ENCODE data around the gene SGMS1. TPM values are rescaled to one million over a fixed set of nuclear protein-coding genes. Genes with fewer than 3 reads are reported as not detected.

The SGMS1 gene
- polyA plus RNA-seq, 1 donor (not counting 4 experiments of a cell fraction or from before 2014, with no cell fraction given): 18.3 TPM

DNA sequence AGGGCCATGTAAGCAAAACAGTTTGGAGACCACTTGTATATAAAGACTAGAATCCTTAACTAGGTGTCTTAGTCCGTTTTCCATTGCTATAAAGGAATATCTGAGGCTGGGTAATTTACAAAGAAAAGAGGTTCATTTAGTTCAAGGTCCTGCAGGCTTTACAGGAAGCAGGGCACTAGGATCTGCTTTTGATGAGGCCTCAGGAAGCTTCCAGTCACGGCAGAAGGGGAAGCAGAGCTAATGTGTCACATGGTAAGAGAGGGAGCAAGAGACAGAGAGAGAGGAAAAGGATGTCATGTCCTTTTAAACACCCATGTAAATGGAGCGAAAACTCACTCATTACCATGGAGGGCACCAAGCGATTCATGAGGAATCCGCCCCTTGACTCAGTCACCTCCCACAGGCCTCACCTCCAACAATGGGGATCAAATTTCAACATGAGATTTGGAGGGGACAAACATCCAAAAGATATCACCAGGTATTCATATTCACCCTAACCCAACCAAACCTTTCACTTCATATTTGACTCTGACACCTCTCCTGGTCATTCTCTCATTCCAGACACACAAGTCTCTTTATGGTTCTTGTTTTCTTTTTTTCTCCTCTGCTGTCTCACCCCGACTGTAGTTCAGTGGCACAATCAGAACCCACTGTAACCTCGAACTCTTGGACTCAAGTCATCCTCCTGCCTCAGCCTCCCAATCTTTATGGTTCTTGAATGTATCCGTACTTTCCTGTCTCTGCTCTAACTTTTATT lies 342.4 kb downstream of the SGMS1 start:
- Histone ChIP-seq H3K4me2 (ENCODE audit: control insufficient read depth, extremely low read depth, insufficient read depth, low read depth, low read length) (no peak overlapping the region), H3K4me3 (ENCODE audit: control insufficient read depth in 2 of 3, extremely low read depth in 1 of 3, insufficient read depth in 2 of 3, low read depth in 1 of 3, low read length in 3 of 3) (no peak overlapping the region), H3K36me3 (ENCODE audit: control insufficient read depth in 2 of 2, extremely low read depth in 1 of 2, insufficient read depth in 2 of 2, low read length in 2 of 2) (no peaks in the 10 kb centered on the region), H3K9me3 (ENCODE audit: control insufficient read depth, low read depth, low read length) (no peaks in the 10 kb centered on the region), H3K9ac (ENCODE audit: control insufficient read depth, extremely low read depth, insufficient read depth, low read length) (no peak overlapping the region), H4K20me1 (ENCODE audit: control insufficient read depth, extremely low read depth, insufficient read depth, low read length) (no peaks in the 10 kb centered on the region), H3K27me3 (ENCODE audit: control insufficient read depth, extremely low read depth, insufficient read depth, low read length) (peaks cover 9% of the 10 kb centered on the region), H3K27ac (ENCODE audit: control insufficient read depth, insufficient read depth, low read length) (no peak overlapping the region), H3K79me2 (ENCODE audit: control insufficient read depth, insufficient read depth, low read length) (no peaks in the 10 kb centered on the region), H3K4me1 (ENCODE audit: control insufficient read depth, extremely low read depth, insufficient read depth, low read length) (no peaks in the 10 kb centered on the region), H2AFZ (ENCODE audit: control insufficient read depth, low read length) (no peak overlapping the region), H3K9me1 (ENCODE audit: control insufficient read depth, extremely low read depth, insufficient read depth, low read length) (no peaks in the 10 kb centered on the region)
- dilution Hi-C loops (cut with MboI; ENCODE audit: extremely low pct_ligation_motif_present, low sequenced_read_pairs): no loop called here
- no peak for TF ChIP-seq CTCF (optimal IDR thresholded peaks at IDR 0.05 in 1 of 3, IDR thresholded peaks at IDR 0.05 in 1 of 3, conservative IDR thresholded peaks at IDR 0.05 in 1 of 3; ENCODE audit: extremely low read depth in 1 of 3, insufficient read depth in 2 of 3, low read length in 3 of 3)
- no peak for TF ChIP-seq EZH2 (IDR thresholded peaks at IDR 0.05; ENCODE audit: low read length)
- DNase-seq (ENCODE audit: low read depth, low spot score) (no peak), FAIRE-seq (no peak)

- no peak for FAIRE-seq
- dilution Hi-C loops (cut with MboI; ENCODE audit: extremely low pct_ligation_motif_present, low sequenced_read_pairs): no loop called here
These were observed 343.5 kb downstream of the SGMS1 start for GRCh38 chr10:50280049-50280841.

More at GRCh38 chr10:50280049-50280841, 343.5 kb downstream of the SGMS1 start:
- no peaks in the 10 kb centered on the region for H4K20me1 ChIP-seq (ENCODE audit: control insufficient read depth, extremely low read depth, insufficient read depth, low read length)
- no peak overlapping the region for H3K4me2 ChIP-seq (ENCODE audit: control insufficient read depth, extremely low read depth, insufficient read depth, low read depth, low read length)
- H3K4me1 ChIP-seq (ENCODE audit: control insufficient read depth, extremely low read depth, insufficient read depth, low read length): no peaks in the 10 kb centered on the region
- no peaks in the 10 kb centered on the region for H3K9me3 ChIP-seq (ENCODE audit: control insufficient read depth, low read depth, low read length)
- TF ChIP-seq CTCF (optimal IDR thresholded peaks at IDR 0.05 in 1 of 3, IDR thresholded peaks at IDR 0.05 in 1 of 3, conservative IDR thresholded peaks at IDR 0.05 in 1 of 3; ENCODE audit: extremely low read depth in 1 of 3, insufficient read depth in 2 of 3, low read length in 3 of 3) (no peak), EZH2 (IDR thresholded peaks at IDR 0.05; ENCODE audit: low read length) (no peak)
- no peak overlapping the region for H3K4me3 ChIP-seq (ENCODE audit: control insufficient read depth in 2 of 3, extremely low read depth in 1 of 3, insufficient read depth in 2 of 3, low read depth in 1 of 3, low read length in 3 of 3)
- no peak for DNase-seq (ENCODE audit: low read depth, low spot score)
- H2AFZ ChIP-seq (ENCODE audit: control insufficient read depth, low read length): no peak overlapping the region
- peaks cover 13% of the 10 kb centered on the region for H3K27me3 ChIP-seq (ENCODE audit: control insufficient read depth, extremely low read depth, insufficient read depth, low read length)
- no peaks in the 10 kb centered on the region for H3K79me2 ChIP-seq (ENCODE audit: control insufficient read depth, insufficient read depth, low read length)
- H3K36me3 ChIP-seq (ENCODE audit: control insufficient read depth in 2 of 2, extremely low read depth in 1 of 2, insufficient read depth in 2 of 2, low read length in 2 of 2): no peaks in the 10 kb centered on the region
- H3K27ac ChIP-seq (ENCODE audit: control insufficient read depth, insufficient read depth, low read length): no peak overlapping the region
- H3K9me1 ChIP-seq (ENCODE audit: control insufficient read depth, extremely low read depth, insufficient read depth, low read length): no peaks in the 10 kb centered on the region
- H3K9ac ChIP-seq (ENCODE audit: control insufficient read depth, extremely low read depth, insufficient read depth, low read length): no peak overlapping the region
